ENCODE data around the gene OFD1. TPM values are rescaled to one million over a fixed set of nuclear protein-coding genes. Genes with fewer than 3 reads are reported as not detected.

The OFD1 gene
- total and polyA plus RNA-seq, 11 donors, result 5.6 to 15.8 (median 8.9) TPM

- DNase-seq, result no peak
- intact Hi-C loops (cut with DNase I), result loop anchor here in 2 of 10 donors (10.0 kb wide), 2 partner anchors 46 to 254 kb away; no protein-coding TSS in a partner anchor
- Histone ChIP-seq H3K36me3 (peaks cover 0 to 86% (median 34%) of the 10 kb centered on the region in 9 donors), H3K27ac (no peak overlapping the region), H3K27me3 (peaks cover 0 to 9% (median 0%) of the 10 kb centered on the region in 9 donors), H3K4me1 (peaks cover 0 to 20% (median 0%) of the 10 kb centered on the region in 12 donors), H3K4me3 (no peak overlapping the region), H3K9me3 (no peaks in the 10 kb centered on the region)
- no peak for ATAC-seq
- WGBS, 4 donors, result 80 to 89% (median 85%) methylated on average over 8 of the region's 8 CpGs
- TF ChIP-seq CTCF (IDR thresholded peaks at IDR 0.05), result no peak
- TF ChIP-seq POLR2A (IDR thresholded peaks at IDR 0.05), result no peak
These were observed 24.7 kb downstream of the OFD1 start for GRCh38 chrX:13759152-13759718.

- no peak overlapping the region for H3K27ac ChIP-seq
- peaks cover 0 to 77% (median 34%) of the 10 kb centered on the region in 9 donors for H3K36me3 ChIP-seq
- peak in 1 of 4 donors; percentile 42 for ATAC-seq
- intact Hi-C loops (cut with DNase I), result loop anchor here in 1 of 10 donors (10.0 kb wide), 1 partner anchor 274 kb away; no protein-coding TSS in a partner anchor
- H3K27me3 ChIP-seq, result peaks cover 0 to 6% (median 0%) of the 10 kb centered on the region in 9 donors
- TF ChIP-seq POLR2A (IDR thresholded peaks at IDR 0.05) (no peak), CTCF (IDR thresholded peaks at IDR 0.05) (no peak)
- H3K4me1 ChIP-seq, result peaks cover 0 to 31% (median 7%) of the 10 kb centered on the region in 12 donors
- DNase-seq, result no peak
- no peaks in the 10 kb centered on the region for H3K9me3 ChIP-seq
- 70 to 94% (median 74%) methylated on average over 13 of the region's 13 CpGs for WGBS, 4 donors
- H3K4me3 ChIP-seq, result no peak overlapping the region
These were observed 25.9 kb downstream of the OFD1 start for GRCh38 chrX:13760426-13760825.

GRCh38 chrX:13761606-13762414 is 27.3 kb downstream of the OFD1 start:
- Histone ChIP-seq H3K27ac (peak overlapping the region in 1 of 12 donors; percentile 33), H3K27me3 (peaks cover 0 to 6% (median 0%) of the 10 kb centered on the region in 9 donors), H3K36me3 (peaks cover 0 to 65% (median 33%) of the 10 kb centered on the region in 9 donors), H3K4me1 (peaks cover 0 to 35% (median 8%) of the 10 kb centered on the region in 12 donors), H3K9me3 (no peaks in the 10 kb centered on the region), H3K4me3 (no peak overlapping the region)
- intact Hi-C loops (cut with DNase I), result loop anchor here in 1 of 10 donors (10.0 kb wide), 1 partner anchor 273 kb away; no protein-coding TSS in a partner anchor
- DNase-seq, result no peak
- no peak for TF ChIP-seq POLR2A (IDR thresholded peaks at IDR 0.05)
- no peak for TF ChIP-seq CTCF (IDR thresholded peaks at IDR 0.05)
- 63 to 73% (median 69%) methylated on average over 7 of the region's 7 CpGs for WGBS, 4 donors
- ATAC-seq, result no peak

- intact Hi-C loops (cut with DNase I), result loop anchor here in 1 of 10 donors (10.0 kb wide), 1 partner anchor 271 kb away; no protein-coding TSS in a partner anchor
- TF ChIP-seq POLR2A (IDR thresholded peaks at IDR 0.05), result no peak
- peak in 2 of 12 donors; percentile 8 to 28 for TF ChIP-seq CTCF (IDR thresholded peaks at IDR 0.05)
- DNase-seq, result peak; percentile 36 to 52 (median 41)
- Histone ChIP-seq H3K36me3 (peaks cover 0 to 65% (median 30%) of the 10 kb centered on the region in 9 donors), H3K27me3 (peaks cover 0 to 6% (median 0%) of the 10 kb centered on the region in 9 donors), H3K9me3 (no peaks in the 10 kb centered on the region), H3K27ac (peak overlapping the region in 11 of 12 donors; percentile 15 to 64 (median 46)), H3K4me3 (peak overlapping the region in 2 of 12 donors; percentile 2 to 6), H3K4me1 (peaks cover 0 to 35% (median 8%) of the 10 kb centered on the region in 12 donors)
- 25 to 45% (median 37%) methylated on average over 8 of the region's 8 CpGs for WGBS, 4 donors
- ATAC-seq, result peak; percentile 66 to 86 (median 74)
These were observed 28.9 kb downstream of the OFD1 start for GRCh38 chrX:13763489-13763888.

Data from heart left ventricle (tissue), 16 donors.